Stimulated activated CD8-positive, alpha-beta memory T cell treated with anti-CD3 and anti-CD28 coated beads, Interleukin-12 subunit alpha, Interleukin-12 subunit beta, amount 100 ng/mL, for 4 hours (primary cell): ENCODE data around the gene XCL1.
"Not testable (repeated sequence)": the region's sequence is repeated elsewhere in the genome, so short reads cannot be mapped to it uniquely, and the experiment has no call there.

Experiments
- DNase-seq: peaks from one replicate; pipeline ENCODE4 v3.0.0-alpha.2; 2020; ENCODE audit warnings: low read depth

XCL1 gene

GRCh38 chr1:168567568-168567967 is 8.8 kb upstream of the XCL1 start:
- no peak for DNase-seq

GRCh38 chr1:168568346-168568745 is 8.1 kb upstream of the XCL1 start:
- DNase-seq, result no peak

GRCh38 chr1:168570652-168571051 is 5.8 kb upstream of the XCL1 start:
- DNase-seq, result no peak

- DNase-seq, result no peak
These were observed 3.8 kb upstream of the XCL1 start for GRCh38 chr1:168572633-168573032.

GRCh38 chr1:168574234-168574633 is 2.2 kb upstream of the XCL1 start:
- DNase-seq, result not testable (repeated sequence)

GRCh38 chr1:168578531-168579185 is 2.3 kb downstream of the XCL1 start:
- DNase-seq, result not testable (repeated sequence)

- DNase-seq, result not testable (repeated sequence)
These were observed 3.9 kb downstream of the XCL1 start for GRCh38 chr1:168580290-168580689.

GRCh38 chr1:168580991-168581390 is 4.6 kb downstream of the XCL1 start:
- DNase-seq, result not testable (repeated sequence)

GRCh38 chr1:168581817-168582572 is 5.6 kb downstream of the XCL1 start:
- no peak for DNase-seq

- no peak for DNase-seq
These were observed 6.4 kb downstream of the XCL1 start for GRCh38 chr1:168582688-168583336.

GRCh38 chr1:168583571-168583970 is 7.2 kb downstream of the XCL1 start:
- no peak for DNase-seq

GRCh38 chr1:168585191-168585590 is 8.8 kb downstream of the XCL1 start:
- no peak for DNase-seq

GRCh38 chr1:168585937-168586336 is 9.5 kb downstream of the XCL1 start:
- DNase-seq, result no peak

GRCh38 chr1:168589167-168589566 is 12.8 kb downstream of the XCL1 start:
- no peak for DNase-seq

- no peak for DNase-seq
These were observed 14.7 kb downstream of the XCL1 start for GRCh38 chr1:168591066-168591465.

GRCh38 chr1:168591641-168592250 is 15.3 kb downstream of the XCL1 start:
- no peak for DNase-seq

- not testable (repeated sequence) for DNase-seq
These were observed 19.0 kb downstream of the XCL1 start for GRCh38 chr1:168595403-168595802.

- DNase-seq, result no peak
These were observed 21.7 kb downstream of the XCL1 start for GRCh38 chr1:168598125-168598524.

GRCh38 chr1:168598892-168599291 is 22.5 kb downstream of the XCL1 start:
- no peak for DNase-seq

GRCh38 chr1:168599641-168600040 is 23.2 kb downstream of the XCL1 start:
- no peak for DNase-seq

GRCh38 chr1:168601051-168601450 is 24.6 kb downstream of the XCL1 start:
- DNase-seq, result no peak

GRCh38 chr1:168603501-168604110 is 27.2 kb downstream of the XCL1 start:
- peak; percentile 38 for DNase-seq
